DMS114 treated with DMSO at 0.1 percent for 48 hours (cell line): ENCODE measurements around the gene RCSD1.

Experiments used
- DNase-seq: peaks from one replicate; lab custom pipeline; 2025; ENCODE audit not compliant: unreplicated experiment; lab: John Stamatoyannopoulos, UW

The RCSD1 gene

GRCh38 chr1:167617153-167618147, 12.6 kb upstream of the RCSD1 start:
- no peak for DNase-seq

- no peak for DNase-seq
These were observed 11.7 kb upstream of the RCSD1 start for GRCh38 chr1:167618366-167618765.

- DNase-seq: no peak
These were observed 11.2 kb upstream of the RCSD1 start for GRCh38 chr1:167618789-167619188.

- DNase-seq: no peak
These were observed 10.0 kb upstream of the RCSD1 start for GRCh38 chr1:167620002-167620401.

GRCh38 chr1:167621780-167622313, 8.2 kb upstream of the RCSD1 start:
- DNase-seq: no peak

GRCh38 chr1:167623951-167624350, 6.1 kb upstream of the RCSD1 start:
- no peak for DNase-seq

- DNase-seq: no peak
These were observed 4.8 kb upstream of the RCSD1 start for GRCh38 chr1:167625040-167625823.

GRCh38 chr1:167627615-167627864, 2.5 kb upstream of the RCSD1 start:
- no peak for DNase-seq

- DNase-seq: no peak
These were observed 2.0 kb upstream of the RCSD1 start for GRCh38 chr1:167627865-167628641.

- no peak for DNase-seq
These were observed 1.1 kb upstream of the RCSD1 start for GRCh38 chr1:167628741-167629515.

GRCh38 chr1:167630568-167631385, 745 bp downstream of the RCSD1 start:
- DNase-seq: no peak

GRCh38 chr1:167631386-167631935, 1.4 kb downstream of the RCSD1 start:
- DNase-seq: no peak

- DNase-seq: no peak
These were observed 2.0 kb downstream of the RCSD1 start for GRCh38 chr1:167631936-167632614.

- no peak for DNase-seq
These were observed 3.4 kb downstream of the RCSD1 start for GRCh38 chr1:167633258-167633944.

- no peak for DNase-seq
These were observed 4.4 kb downstream of the RCSD1 start for GRCh38 chr1:167634435-167634834.

GRCh38 chr1:167635156-167635648, 5.2 kb downstream of the RCSD1 start:
- DNase-seq: no peak

GRCh38 chr1:167635941-167636340, 5.9 kb downstream of the RCSD1 start:
- DNase-seq: no peak

- no peak for DNase-seq
These were observed 8.0 kb downstream of the RCSD1 start for GRCh38 chr1:167638064-167638463.
